H1 (cell line): ENCODE data around the gene RHEB. TPM values are rescaled to one million over a fixed set of nuclear protein-coding genes. Genes with fewer than 3 reads are reported as not detected.

Experiments
- CTCF ChIA-PET: fragments of 300-600 bp; sonication (Branson Sonifier 250); formaldehyde crosslinking; loops from one replicate; lab custom pipeline; 2021; ENCODE audit not compliant: partially characterized antibody; lab: Charles Lee
- POLR2A ChIA-PET: fragments of 300-600 bp; sonication (Branson Sonifier 250); formaldehyde crosslinking; loops from one replicate; lab custom pipeline; 2021; ENCODE audit warnings: inconsistent platforms; ENCODE audit not compliant: partially characterized antibody; lab: Charles Lee
- DNase-seq, 2 experiments: peaks; one replicate each; pipeline versions ENCODE4 v3.0.0 to v3.0.0-alpha.2; 2010 to 2022; ENCODE audit warnings: low spot score in 2 of 2, low read depth in 1 of 2, mixed read lengths in 1 of 2
- FAIRE-seq: peaks from 2 replicates; lab custom pipeline; 2011; peaks lifted over from hg19 to GRCh38; lab: Jason Lieb, UNC
- H2AFZ ChIP-seq: 2 replicates; pipeline ENCODE4 v1.8.1; 2012; ENCODE audit warnings: low read length, inconsistent platforms
- H2AK5ac ChIP-seq: 2 replicates; pipeline ENCODE4 v1.6.1; 2013; ENCODE audit warnings: low read depth, low read length
- H2BK120ac ChIP-seq: replicated peaks from 2 replicates; pipeline ENCODE3; 2013; ENCODE audit warnings: low read depth, low read length, inconsistent platforms
- H2BK12ac ChIP-seq: 2 replicates; pipeline ENCODE4 v1.6.1; 2013; ENCODE audit warnings: low read depth, low read length
- H2BK15ac ChIP-seq: 2 replicates; pipeline ENCODE4 v1.6.1; 2013; ENCODE audit warnings: low read length
- H2BK20ac ChIP-seq: 2 replicates; pipeline ENCODE4 v1.6.1; 2013; ENCODE audit warnings: low read length
- H2BK5ac ChIP-seq: 2 replicates; pipeline ENCODE4 v1.6.1; 2013; ENCODE audit warnings: low read depth, low read length
- H3K14ac ChIP-seq: 2 replicates; pipeline ENCODE4 v1.6.1; 2013; ENCODE audit warnings: inconsistent platforms; ENCODE audit not compliant: insufficient read length
- H3K18ac ChIP-seq: 2 replicates; pipeline ENCODE4 v1.6.1; 2013; ENCODE audit warnings: low read length; ENCODE audit errors: extremely low read depth
- H3K23ac ChIP-seq: 2 replicates; pipeline ENCODE4 v1.6.1; 2013; ENCODE audit warnings: inconsistent platforms; ENCODE audit not compliant: insufficient read length
- H3K23me2 ChIP-seq: 2 replicates; pipeline ENCODE4 v1.6.1; 2013; ENCODE audit warnings: low read depth, low read length
- H3K27ac ChIP-seq: 2 replicates; pipeline ENCODE4 v1.6.1; 2011; ENCODE audit warnings: low read depth, low read length, inconsistent platforms
- H3K27me3 ChIP-seq, 4 experiments: replicated peaks in 1 of 4; 1 replicate in 1 of 4; 2 replicates in 3 of 4; pipeline versions ENCODE4 v1.6.1 to v1.8.1; 2011 to 2013; ENCODE audit warnings: low read length in 3 of 4, mild to moderate bottlenecking in 3 of 4, inconsistent platforms in 2 of 4, mixed read lengths in 2 of 4, moderate library complexity in 1 of 4; ENCODE audit not compliant: control insufficient read depth in 3 of 4, insufficient read depth in 3 of 4; ENCODE audit errors: extremely low read depth in 1 of 4
- H3K36me3 ChIP-seq, 4 experiments: 2 replicates each; pipeline versions ENCODE4 v1.6.1 to v1.8.1; 2011 to 2013; ENCODE audit warnings: mild to moderate bottlenecking in 4 of 4, low read length in 3 of 4, moderate library complexity in 2 of 4, control low read depth in 1 of 4, inconsistent platforms in 1 of 4; ENCODE audit not compliant: insufficient read depth in 4 of 4, control insufficient read depth in 2 of 4
- H3K4ac ChIP-seq: replicated peaks from 2 replicates; pipeline ENCODE3; 2013; ENCODE audit warnings: low read length, low read depth, mixed read lengths, inconsistent platforms; ENCODE audit not compliant: insufficient read length
- H3K4me1 ChIP-seq, 4 experiments: replicated peaks in 1 of 4; 1 replicate in 1 of 4; 2 replicates in 3 of 4; pipeline versions ENCODE4 v1.6.1 to v1.8.1; 2011 to 2013; ENCODE audit warnings: low read length in 3 of 4, inconsistent platforms in 2 of 4, mixed read lengths in 1 of 4; ENCODE audit not compliant: insufficient read depth in 4 of 4, control insufficient read depth in 3 of 4
- H3K4me2 ChIP-seq, 2 experiments: 2 replicates each; pipeline versions ENCODE4 v1.6.1 to v1.8.1; 2011 to 2013; ENCODE audit warnings: low read depth in 2 of 2, low read length in 2 of 2, control low read depth in 1 of 2, inconsistent platforms in 1 of 2, mild to moderate bottlenecking in 1 of 2; ENCODE audit not compliant: insufficient read depth in 1 of 2
- H3K4me3 ChIP-seq, 4 experiments: fragments of 200-600, 300-600 bp in 1 of 4; sonication (generic), shearing (Covaris generic), sonication (Bioruptor Twin) in 1 of 4; 2 replicates each; pipeline versions ENCODE4 v1.5.1 to v1.8.1; 2011 to 2016; ENCODE audit warnings: low read length in 4 of 4, low read depth in 3 of 4, control low read depth in 2 of 4, inconsistent platforms in 2 of 4, mild to moderate bottlenecking in 2 of 4, mixed read lengths in 1 of 4, moderate library complexity in 1 of 4; ENCODE audit not compliant: insufficient read depth in 2 of 4; ENCODE audit errors: extremely low read depth in 1 of 4
- H3K56ac ChIP-seq: replicated peaks from 2 replicates; pipeline ENCODE3; 2013; ENCODE audit warnings: low read depth, mild to moderate bottlenecking, mixed read lengths, low read length, inconsistent platforms; ENCODE audit not compliant: insufficient read length
- H3K79me1 ChIP-seq: 2 replicates; pipeline ENCODE4 v1.6.1; 2013; ENCODE audit warnings: low read depth, low read length, control low read depth
- H3K79me2 ChIP-seq, 2 experiments: 2 replicates each; pipeline versions ENCODE4 v1.6.1 to v1.8.1; 2012 to 2013; ENCODE audit warnings: low read length in 2 of 2, mild to moderate bottlenecking in 2 of 2, inconsistent platforms in 1 of 2; ENCODE audit not compliant: insufficient read depth in 2 of 2, control insufficient read depth in 1 of 2
- H3K9ac ChIP-seq, 4 experiments: replicated peaks in 1 of 4; 1 replicate in 1 of 4; 2 replicates in 3 of 4; pipeline versions ENCODE4 v1.6.1 to v1.8.1; 2011 to 2013; ENCODE audit warnings: low read depth in 3 of 4, low read length in 3 of 4, control low read depth in 2 of 4, mild to moderate bottlenecking in 2 of 4, moderate library complexity in 2 of 4, inconsistent platforms in 1 of 4; ENCODE audit errors: extremely low read depth in 1 of 4
- H3K9me3 ChIP-seq, 2 experiments: 2 replicates each; pipeline versions ENCODE4 v1.6.1 to v1.8.1; 2012 to 2013; ENCODE audit warnings: mild to moderate bottlenecking in 2 of 2, moderate library complexity in 2 of 2, control low read depth in 1 of 2, inconsistent platforms in 1 of 2, low read depth in 1 of 2, low read length in 1 of 2, mixed read lengths in 1 of 2; ENCODE audit not compliant: insufficient read depth in 2 of 2
- H4K20me1 ChIP-seq, 2 experiments: replicated peaks in 1 of 2; 2 replicates each; pipeline versions ENCODE3 to v1.8.1; 2011 to 2013; ENCODE audit warnings: inconsistent platforms in 2 of 2, low read length in 2 of 2, mild to moderate bottlenecking in 1 of 2; ENCODE audit not compliant: insufficient read depth in 2 of 2, control insufficient read depth in 1 of 2
- H4K5ac ChIP-seq: 2 replicates; pipeline ENCODE4 v1.6.1; 2013; ENCODE audit warnings: low read length, low read depth, mixed read lengths, inconsistent platforms; ENCODE audit not compliant: insufficient read length
- H4K8ac ChIP-seq: 2 replicates; pipeline ENCODE4 v1.8.0; 2013; ENCODE audit warnings: mild to moderate bottlenecking, moderate library complexity, low read length, inconsistent platforms; ENCODE audit not compliant: insufficient read depth; ENCODE audit errors: extremely low read depth
- H4K91ac ChIP-seq: replicated peaks from 2 replicates; pipeline ENCODE3; 2013; ENCODE audit warnings: low read length, mixed read lengths, inconsistent platforms; ENCODE audit not compliant: insufficient read length
- GTF2F1 ChIP-seq: IDR thresholded peaks from 2 replicates; pipeline ENCODE4 v1.6.1; 2012; ENCODE audit warnings: low read depth, low read length, improper control_type of control experiment, borderline replicate concordance
- SAP30 ChIP-seq: fragments of 300-600 bp; sonication (generic); IDR thresholded peaks from 2 replicates; pipeline ENCODE4 v1.7.1; 2012; ENCODE audit warnings: low read length, moderate library complexity, mild to moderate bottlenecking, inconsistent platforms; ENCODE audit not compliant: insufficient read depth, insufficient replicate concordance
- TCF12 ChIP-seq: IDR thresholded peaks from 2 replicates; pipeline ENCODE4 v1.6.1; 2011; ENCODE audit warnings: low read depth, mild to moderate bottlenecking, low read length
- WGBS, 2 experiments: shearing (Covaris generic) in 1 of 2; methylation state at CpG; one replicate each; pipeline versions ENCODE4 v1.1.6 to v1.1.7; 2013 to 2015; ENCODE audit warnings: low lambda C conversion rate in 2 of 2, mixed read lengths in 2 of 2, inconsistent platforms in 1 of 2, low coverage in 1 of 2, missing lambda C conversion rate in 1 of 2; ENCODE audit not compliant: insufficient replicate concordance in 2 of 2, insufficient coverage in 1 of 2, insufficient read length in 1 of 2; ENCODE audit errors: extremely low coverage in 1 of 2, missing lambda C conversion rate in 1 of 2; 5-methylcytosine and 5-hydroxymethylcytosine counted together
- polyA plus RNA-seq, 7 experiments: library from polyadenylated mRNA; depleted of rRNA in 3 of 7; stranded (reverse) in 5 of 7; unstranded in 2 of 7; fragments of >200 nt in 5 of 7; fragments of 200-250 nt in 2 of 7; gene quantifications; 1 replicate in 5 of 7; 2 replicates in 1 of 7; 4 replicates in 1 of 7; pipeline versions ENCODE4 v1.2.1 to v1.2.3, GENCODE V29; 2011 to 2013; ENCODE audit warnings: missing spikeins in 2 of 7, mixed read lengths in 2 of 7
- total RNA-seq: library from RNA; stranded (reverse); fragmentation: NEBNext Ultra II Directional; extraction: Animal tissue kit (Norgen Biotek cat#: 25700); gene quantifications from 2 replicates; pipeline ENCODE4 v1.2.1, GENCODE V29; 2021

Gene RHEB
- total and polyA plus RNA-seq, 2 of the 8 experiments (the other 6 are each of a cell fraction or from before 2014, with no cell fraction given) = 60.8 to 132 TPM

DNA sequence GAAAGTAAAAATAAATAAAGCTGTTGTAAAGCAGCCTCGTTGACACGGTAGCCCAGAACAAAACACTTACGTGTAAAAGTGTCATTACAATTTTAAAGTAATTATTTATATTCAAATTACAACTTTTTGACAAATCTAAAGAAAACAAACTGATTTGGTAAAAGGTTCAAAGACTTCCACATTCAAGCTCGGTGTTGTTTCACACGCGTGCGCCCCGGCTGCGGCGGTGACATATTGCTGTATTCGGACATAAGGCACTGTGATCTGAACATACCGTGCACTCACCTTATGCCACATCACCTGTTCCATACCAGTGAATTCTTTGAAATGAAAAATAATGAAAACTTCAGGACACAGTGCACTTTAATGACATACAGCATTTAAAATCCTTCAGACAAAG lies 36.9 kb upstream of the RHEB start:
- FAIRE-seq (no peak), DNase-seq (no peak)
- Histone ChIP-seq H3K79me1 (no peaks in the 10 kb centered on the region), H2BK20ac (no peak overlapping the region), H3K9me3 (no peaks in the 10 kb centered on the region), H3K27ac (no peak overlapping the region), H3K14ac (no peak overlapping the region), H2BK12ac (no peak overlapping the region), H3K9ac (no peak overlapping the region), H4K91ac (no peak overlapping the region), H2AK5ac (no peak overlapping the region), H3K23ac (no peak overlapping the region), H3K4me1 (no peaks in the 10 kb centered on the region; a peak in 3 of 7 replicates), H3K18ac (no peak overlapping the region), H3K56ac (no peak overlapping the region), H2AFZ (no peak overlapping the region), H3K27me3 (no peaks in the 10 kb centered on the region), H2BK15ac (no peak overlapping the region), H3K79me2 (no peaks in the 10 kb centered on the region), H2BK120ac (no peak overlapping the region), H4K8ac (no peak overlapping the region), H3K36me3 (no peaks in the 10 kb centered on the region), H3K23me2 (no peaks in the 10 kb centered on the region), H4K20me1 (no peaks in the 10 kb centered on the region), H3K4me2 (no peak overlapping the region), H3K4ac (no peak overlapping the region), H2BK5ac (no peak overlapping the region), H4K5ac (no peak overlapping the region), H3K4me3 (no peak overlapping the region)
- WGBS, 2 experiments = 93% methylated on average over 12 of the region's 12 CpGs; no CpG with 5 or more reads in 1 of the 2 experiments
- POLR2A ChIA-PET = interaction anchor here (1.1 kb wide), 1 partner anchor 8 kb away, joined by 3 read pairs; no protein-coding TSS in a partner anchor
- CTCF ChIA-PET = interaction anchor here (0.8 to 1.0 kb wide), 2 partner anchors 14 to 148 kb away, joined by 3 read pairs; no protein-coding TSS in a partner anchor
- TF ChIP-seq SAP30 = no peak
- no peak for TF ChIP-seq GTF2F1
- TF ChIP-seq TCF12 = no peak
